HG03108 (cell line): ENCODE data around the gene HUWE1.
"Not testable (repeated sequence)": the region's sequence is repeated elsewhere in the genome, so short reads cannot be mapped to it uniquely, and the experiment has no call there.

Source experiments
- ATAC-seq: cut with Tn5 transposase; IDR thresholded peaks from one replicate; pipeline ENCODE4 v1.9.1; 2021; ENCODE audit warnings: moderate library complexity; ENCODE audit not compliant: unreplicated experiment

Gene HUWE1

GRCh38 chrX:53686151-53686885, at the start of gene HUWE1:
TSS of gene HUWE1 (minus strand) at chrX:53686719. CDS start at chrX:53654107, 32,612 bp downstream.
- no peak for ATAC-seq

GRCh38 chrX:53732797-53733196, 46.3 kb upstream of the HUWE1 start:
- ATAC-seq, result no peak

GRCh38 chrX:53729751-53730150, 43.2 kb upstream of the HUWE1 start:
- ATAC-seq, result no peak

GRCh38 chrX:53728506-53728905, 42.0 kb upstream of the HUWE1 start:
- ATAC-seq, result no peak

GRCh38 chrX:53724872-53725271, 38.4 kb upstream of the HUWE1 start:
- no peak for ATAC-seq

- no peak for ATAC-seq
Measured at GRCh38 chrX:53723381-53723780, 36.9 kb upstream of the HUWE1 start.

GRCh38 chrX:53721610-53722009, 35.1 kb upstream of the HUWE1 start:
- not testable (repeated sequence) for ATAC-seq

GRCh38 chrX:53719666-53720065, 33.1 kb upstream of the HUWE1 start:
- ATAC-seq, result not testable (repeated sequence)

GRCh38 chrX:53718073-53718472, 31.6 kb upstream of the HUWE1 start:
- no peak for ATAC-seq

- ATAC-seq, result no peak
Measured at GRCh38 chrX:53717205-53717604, 30.7 kb upstream of the HUWE1 start.

- peak; percentile 35 for ATAC-seq
Measured at GRCh38 chrX:53716328-53717088, 30.0 kb upstream of the HUWE1 start.

GRCh38 chrX:53715346-53715924, 28.9 kb upstream of the HUWE1 start:
- no peak for ATAC-seq

- ATAC-seq, result peak; percentile 77
Measured at GRCh38 chrX:53714580-53715345, 28.2 kb upstream of the HUWE1 start.

GRCh38 chrX:53713987-53714579, 27.6 kb upstream of the HUWE1 start:
- ATAC-seq, result no peak

GRCh38 chrX:53711436-53711835, 24.9 kb upstream of the HUWE1 start:
- no peak for ATAC-seq

- ATAC-seq, result no peak
Measured at GRCh38 chrX:53704854-53705253, 18.3 kb upstream of the HUWE1 start.

GRCh38 chrX:53704294-53704693, 17.8 kb upstream of the HUWE1 start:
- ATAC-seq, result no peak

- ATAC-seq, result no peak
Measured at GRCh38 chrX:53695946-53696549, 9.5 kb upstream of the HUWE1 start.

GRCh38 chrX:53694642-53695041, 8.1 kb upstream of the HUWE1 start:
- no peak for ATAC-seq

- no peak for ATAC-seq
Measured at GRCh38 chrX:53688300-53688699, 1.8 kb upstream of the HUWE1 start.
